ENCODE data around the gene KIAA1671.

Gene KIAA1671

DNA sequence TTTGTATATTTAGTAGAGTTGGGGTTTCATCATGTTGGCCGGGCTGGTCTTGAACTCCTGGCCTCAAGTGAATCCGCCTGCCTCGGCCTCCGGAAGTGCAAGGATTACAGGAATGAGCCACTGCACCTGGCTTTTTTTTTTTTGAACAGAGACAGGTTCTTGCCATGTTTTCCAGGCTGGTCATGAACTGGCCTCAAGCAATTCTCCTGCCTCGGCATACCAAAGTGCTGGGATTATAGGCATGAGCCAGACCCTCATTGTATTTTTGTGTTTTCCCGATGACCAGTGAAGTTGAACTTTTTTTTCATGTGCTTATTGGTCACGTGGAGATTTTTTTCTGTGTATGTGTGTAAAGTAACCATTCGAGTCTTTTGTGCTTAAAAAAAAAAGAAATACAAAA, 48.2 kb downstream of the KIAA1671 start:
- TF ChIP-seq GATA3 (IDR thresholded peaks at IDR 0.05; ENCODE audit: low read depth, low read length) (no peak), GATA2 (IDR thresholded peaks at IDR 0.05; ENCODE audit: low read depth, low read length) (no peak)

DNA sequence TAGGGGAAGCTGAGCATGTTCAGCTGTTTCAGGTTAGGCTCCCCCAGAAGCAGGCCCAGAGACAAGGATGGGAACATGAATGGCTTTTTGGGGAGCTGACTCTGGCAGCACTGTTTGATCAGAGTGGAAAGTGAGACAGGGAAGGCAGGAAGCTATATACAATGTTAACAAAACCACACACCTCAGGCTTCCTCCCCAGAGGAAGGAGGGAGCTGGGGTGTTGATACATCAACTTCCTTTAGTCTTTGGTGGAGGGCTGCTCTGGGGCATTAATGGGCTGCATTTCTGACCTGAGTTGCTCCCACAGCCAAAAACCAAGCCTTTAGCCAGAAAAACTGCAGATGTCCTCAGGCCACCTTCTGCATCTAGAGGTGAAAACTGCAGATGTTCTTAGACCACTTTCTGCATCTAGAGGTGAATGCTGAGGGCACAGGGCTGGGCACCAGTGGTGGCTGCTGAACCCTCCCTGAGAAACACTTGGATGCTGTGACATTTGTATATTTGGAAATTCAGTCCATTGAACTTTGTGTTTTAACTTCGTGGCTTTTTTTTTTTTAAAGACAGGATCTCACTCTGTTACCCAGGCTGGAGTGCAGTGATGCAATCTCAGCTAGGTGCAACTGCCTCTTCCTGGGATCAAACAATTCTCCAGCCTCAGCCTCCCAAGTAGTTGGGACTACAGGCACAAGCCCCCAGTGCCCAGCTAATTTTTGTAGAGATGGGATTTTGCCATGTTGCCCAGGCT, 49.9 kb downstream of the KIAA1671 start:
- TF ChIP-seq GATA3 (IDR thresholded peaks at IDR 0.05; ENCODE audit: low read depth, low read length) (no peak), GATA2 (IDR thresholded peaks at IDR 0.05; ENCODE audit: low read depth, low read length) (no peak)

DNA sequence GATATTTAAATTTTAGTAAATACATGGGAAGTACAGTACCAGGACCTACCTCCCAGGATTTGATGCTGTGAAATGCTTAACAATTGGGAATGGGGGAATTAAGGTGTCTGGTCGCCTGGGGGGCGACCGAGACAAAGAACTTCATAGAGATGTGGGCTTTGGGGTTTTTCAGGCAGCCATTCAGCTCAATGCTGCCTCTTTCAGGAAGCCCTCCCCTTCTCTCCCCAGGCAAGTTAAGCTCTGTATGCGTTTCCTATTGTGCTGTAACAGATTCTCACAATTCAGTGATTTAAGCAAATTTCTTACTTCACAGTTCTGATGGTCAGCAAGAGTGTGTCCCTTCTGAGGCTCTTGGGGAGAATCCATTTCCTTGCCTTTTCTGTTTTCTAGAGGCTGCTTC, 53.8 kb downstream of the KIAA1671 start:
- TF ChIP-seq GATA3 (IDR thresholded peaks at IDR 0.05; ENCODE audit: low read depth, low read length) (no peak), GATA2 (IDR thresholded peaks at IDR 0.05; ENCODE audit: low read depth, low read length) (no peak)

DNA sequence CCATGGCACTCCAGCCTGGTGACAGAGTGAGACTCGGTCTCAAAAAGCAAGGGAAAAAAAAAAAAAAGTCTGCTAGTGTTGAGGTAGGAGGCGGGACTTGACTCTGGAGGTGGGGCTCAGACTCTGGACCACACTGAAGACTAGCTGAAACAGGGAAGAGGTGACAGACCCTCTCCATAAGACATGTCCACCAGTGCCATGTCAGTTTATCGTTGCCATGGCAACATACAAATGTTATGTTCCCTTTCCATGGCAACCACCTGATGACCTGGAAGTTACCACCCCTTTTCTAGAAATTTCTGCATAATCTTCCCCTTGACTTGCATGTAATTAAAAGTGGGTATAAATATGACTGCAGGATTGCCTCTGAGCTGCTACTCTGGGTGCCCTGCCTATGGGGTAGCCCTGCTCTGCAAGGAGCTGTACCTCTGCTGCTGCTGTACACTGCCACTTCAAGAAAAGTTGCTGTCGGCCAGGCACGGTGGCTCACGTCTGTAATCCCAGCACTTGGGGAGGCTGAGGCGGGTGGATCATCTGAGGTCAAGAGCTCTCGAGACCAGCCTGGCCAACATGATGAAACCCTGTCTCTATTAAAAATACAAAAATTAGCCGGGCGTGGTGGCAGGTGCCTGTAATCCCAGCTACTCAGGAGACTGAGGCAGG, 55.1 kb downstream of the KIAA1671 start:
- TF ChIP-seq GATA3 (IDR thresholded peaks at IDR 0.05; ENCODE audit: low read depth, low read length), result no peak

DNA sequence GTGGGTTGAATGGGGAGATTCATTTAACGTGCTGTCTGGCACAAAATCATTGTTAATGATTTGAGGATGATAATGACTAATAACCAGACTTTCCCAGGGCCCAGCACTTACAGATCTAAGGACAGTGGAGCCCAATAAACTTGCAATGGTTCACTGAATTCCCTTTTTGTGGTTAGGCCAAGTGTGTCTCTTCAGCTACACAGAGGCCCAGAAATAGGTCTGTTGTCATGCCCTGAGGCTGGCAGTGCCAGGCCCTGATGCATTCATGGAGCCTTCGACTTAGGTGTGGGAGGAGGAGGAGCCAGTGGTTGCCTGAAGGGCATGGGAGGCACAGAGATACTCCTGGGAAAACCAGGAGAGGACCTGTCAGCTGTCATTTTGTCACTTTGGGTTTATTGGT, 56.1 kb downstream of the KIAA1671 start:
- TF ChIP-seq GATA2 (IDR thresholded peaks at IDR 0.05; ENCODE audit: low read depth, low read length) (no peak), GATA3 (IDR thresholded peaks at IDR 0.05; ENCODE audit: low read depth, low read length) (no peak)

DNA sequence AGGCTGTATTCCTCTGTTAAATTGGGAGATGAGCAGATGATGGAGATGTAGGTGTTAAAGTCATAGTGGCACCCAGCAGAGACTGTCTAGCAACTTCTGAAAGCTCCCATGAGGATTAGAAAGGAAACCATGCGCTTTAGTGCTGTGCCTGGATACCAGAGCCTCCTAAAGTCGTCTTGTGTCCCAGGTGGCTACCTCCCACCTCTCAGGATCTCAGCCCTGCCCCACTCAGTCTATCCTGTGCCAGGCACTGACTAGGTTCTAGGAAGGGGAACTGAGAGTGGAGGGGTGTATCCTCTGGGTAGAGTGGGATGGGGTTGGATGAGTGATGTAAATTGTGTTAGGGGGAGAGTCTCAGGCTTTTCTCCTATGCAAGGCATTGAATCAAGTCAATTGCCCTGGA, 60.2 kb downstream of the KIAA1671 start:
- TF ChIP-seq GATA2 (IDR thresholded peaks at IDR 0.05; ENCODE audit: low read depth, low read length) (no peak), GATA3 (IDR thresholded peaks at IDR 0.05; ENCODE audit: low read depth, low read length) (no peak)

DNA sequence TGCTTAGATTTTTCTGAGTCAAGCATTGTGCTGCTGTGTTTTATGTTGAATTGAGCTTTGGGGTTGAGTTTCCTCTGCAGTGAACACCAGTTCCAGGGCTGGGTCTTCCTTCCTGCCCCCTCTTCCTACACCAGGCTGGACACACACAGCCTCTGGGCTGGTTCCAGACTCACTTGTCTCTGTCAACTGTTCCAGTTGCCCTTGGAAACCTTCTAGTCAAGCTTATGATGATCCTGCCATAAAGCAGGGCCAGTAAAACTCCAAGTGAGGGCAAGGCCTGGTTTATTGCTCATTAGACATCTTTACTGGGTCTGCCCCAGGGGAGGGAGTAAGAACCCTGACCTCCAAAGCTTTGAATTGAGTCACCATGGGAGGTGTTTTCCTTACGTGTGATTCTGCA, 61.1 kb downstream of the KIAA1671 start:
- TF ChIP-seq GATA2 (IDR thresholded peaks at IDR 0.05; ENCODE audit: low read depth, low read length) (no peak), GATA3 (IDR thresholded peaks at IDR 0.05; ENCODE audit: low read depth, low read length) (no peak)

DNA sequence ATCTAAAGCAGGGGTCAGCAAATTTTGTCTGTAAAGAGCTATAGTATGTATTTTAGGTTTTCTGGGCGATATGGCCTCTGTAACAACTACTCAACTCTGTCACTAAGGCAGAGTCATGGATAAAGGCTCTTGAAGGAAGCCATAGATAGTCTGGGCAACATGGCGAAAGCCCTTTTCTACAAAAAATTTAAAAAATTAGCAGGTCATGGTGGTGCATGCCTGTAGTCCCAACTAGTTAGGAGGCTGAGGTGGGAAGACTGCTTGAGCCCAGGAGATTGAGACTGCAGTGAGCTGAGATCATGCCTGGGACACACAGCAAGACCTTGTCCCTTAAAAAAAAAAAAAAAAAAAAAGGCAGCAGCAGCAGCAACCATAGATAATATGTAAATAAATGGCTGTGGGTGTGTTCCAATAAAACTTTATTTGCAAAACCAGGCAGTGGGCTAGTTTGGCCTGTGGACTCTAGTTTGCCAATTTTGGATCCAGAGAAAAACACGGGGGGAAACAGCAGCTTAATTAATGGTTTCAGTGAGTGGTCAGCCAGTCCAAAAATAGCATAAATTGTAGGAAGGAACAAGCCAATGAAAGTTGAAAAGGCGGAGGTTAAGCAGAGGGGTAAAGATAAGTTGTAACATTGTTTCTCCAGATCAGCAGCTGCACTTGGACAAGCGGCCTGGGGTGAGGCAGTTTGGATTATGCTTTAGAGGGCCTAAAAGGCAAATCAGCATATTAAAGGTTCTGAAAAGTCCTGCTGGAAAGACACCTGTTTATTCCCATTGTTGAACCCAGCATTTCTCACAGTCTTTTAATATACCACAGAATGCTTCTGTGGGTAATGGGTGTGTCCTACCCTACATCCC, 62.6 kb downstream of the KIAA1671 start:
- no peak for TF ChIP-seq GATA3 (IDR thresholded peaks at IDR 0.05; ENCODE audit: low read depth, low read length)
- no peak for TF ChIP-seq GATA2 (IDR thresholded peaks at IDR 0.05; ENCODE audit: low read depth, low read length)

DNA sequence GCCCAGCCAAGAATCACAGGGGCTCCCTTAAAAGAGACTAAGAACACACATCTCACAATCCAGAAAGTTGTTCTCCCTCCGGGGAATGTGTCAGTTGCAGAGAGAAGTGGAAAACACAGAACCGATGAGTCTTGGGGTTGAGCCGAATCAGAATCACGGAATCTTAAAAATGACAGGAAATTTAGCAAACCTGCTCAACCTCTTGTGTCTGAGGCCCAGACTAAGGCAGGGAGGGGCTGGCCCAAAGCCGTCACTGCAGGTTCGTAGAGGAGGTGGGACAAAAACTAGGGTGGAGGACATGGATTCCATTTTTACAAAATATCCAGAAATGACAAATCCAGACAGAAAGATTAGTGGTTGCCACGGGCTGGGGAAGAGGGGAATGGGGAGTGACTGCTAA, 63.8 kb downstream of the KIAA1671 start:
- TF ChIP-seq GATA3 (IDR thresholded peaks at IDR 0.05; ENCODE audit: low read depth, low read length) (no peak), GATA2 (IDR thresholded peaks at IDR 0.05; ENCODE audit: low read depth, low read length) (no peak)

DNA sequence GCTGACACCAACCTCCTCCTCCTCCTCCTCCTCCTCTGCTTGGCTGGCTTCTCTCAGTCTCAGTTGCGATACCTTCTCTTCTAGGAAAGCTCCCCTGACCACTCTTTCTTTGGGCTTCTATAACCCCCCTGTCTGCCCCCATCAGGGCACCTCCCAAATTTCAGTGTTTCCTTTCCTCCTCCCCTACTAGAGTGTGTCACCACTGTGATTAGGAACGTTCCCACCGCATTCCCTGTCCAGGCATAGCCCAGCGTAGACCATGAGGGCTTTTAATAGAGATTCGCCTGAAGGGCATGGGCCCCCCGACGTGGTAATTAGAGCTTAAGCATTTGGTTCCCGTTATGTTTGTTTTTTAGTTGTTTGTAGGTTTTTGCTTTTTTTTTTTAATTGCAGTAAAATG, 65.5 kb downstream of the KIAA1671 start:
- TF ChIP-seq GATA3 (IDR thresholded peaks at IDR 0.05; ENCODE audit: low read depth, low read length), result no peak
- no peak for TF ChIP-seq GATA2 (IDR thresholded peaks at IDR 0.05; ENCODE audit: low read depth, low read length)

DNA sequence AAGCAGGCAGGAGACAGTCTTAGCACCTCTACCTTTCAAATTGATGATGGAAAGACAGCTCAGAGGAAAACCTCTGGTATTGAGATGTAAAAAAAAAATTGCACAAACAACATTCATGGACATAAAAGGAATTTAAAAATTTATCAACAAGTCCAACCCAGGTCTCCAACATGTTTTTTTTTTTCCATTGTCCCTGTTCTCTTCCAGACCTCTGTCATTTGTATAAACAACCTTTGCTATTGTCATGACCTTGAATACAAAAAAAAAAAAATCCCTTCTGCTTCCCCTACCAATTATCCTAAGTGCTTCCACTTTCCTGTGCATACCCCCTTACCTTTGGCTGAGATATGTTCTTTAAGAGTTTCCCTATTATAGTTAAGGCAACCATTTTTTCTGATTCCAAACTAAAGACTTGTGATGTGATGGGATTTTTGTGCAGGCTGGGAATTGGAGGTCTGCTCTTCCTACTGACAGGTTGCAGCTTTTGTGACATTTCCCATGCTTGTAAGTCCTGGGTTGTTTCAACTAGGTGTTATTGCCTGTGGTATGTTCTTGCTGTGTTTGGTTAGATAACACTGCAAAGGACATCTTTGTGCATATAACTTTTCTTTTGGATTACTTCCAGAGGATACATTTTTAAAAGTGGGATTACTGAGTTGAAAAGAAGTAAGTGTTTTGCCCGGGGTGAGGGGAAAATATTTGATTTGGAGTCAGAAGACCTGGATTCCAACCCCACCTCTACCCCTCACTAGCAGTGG, 67.1 kb downstream of the KIAA1671 start:
- no peak for TF ChIP-seq GATA2 (IDR thresholded peaks at IDR 0.05; ENCODE audit: low read depth, low read length)
- TF ChIP-seq GATA3 (IDR thresholded peaks at IDR 0.05; ENCODE audit: low read depth, low read length), result no peak

DNA sequence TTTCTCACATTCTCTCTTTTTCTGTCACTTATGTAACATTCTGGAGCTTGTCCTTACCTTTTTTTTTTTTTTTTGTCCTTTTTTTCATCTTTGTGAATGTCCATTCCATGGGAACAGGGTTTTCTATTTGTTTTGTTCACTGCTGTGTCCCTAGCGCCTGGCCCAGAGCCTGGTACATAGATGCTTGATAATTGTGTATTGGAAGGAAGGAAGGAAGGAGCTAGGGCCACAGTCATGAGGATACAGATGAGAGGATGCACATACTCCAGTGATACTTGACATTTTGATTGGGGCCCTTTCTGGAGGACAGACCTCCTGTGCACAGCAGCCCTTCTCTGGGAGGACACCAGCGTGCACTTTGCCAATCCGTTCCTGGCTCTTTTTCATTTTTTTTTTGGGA, 68.9 kb downstream of the KIAA1671 start:
- no peak for TF ChIP-seq GATA3 (IDR thresholded peaks at IDR 0.05; ENCODE audit: low read depth, low read length)
- no peak for TF ChIP-seq GATA2 (IDR thresholded peaks at IDR 0.05; ENCODE audit: low read depth, low read length)

DNA sequence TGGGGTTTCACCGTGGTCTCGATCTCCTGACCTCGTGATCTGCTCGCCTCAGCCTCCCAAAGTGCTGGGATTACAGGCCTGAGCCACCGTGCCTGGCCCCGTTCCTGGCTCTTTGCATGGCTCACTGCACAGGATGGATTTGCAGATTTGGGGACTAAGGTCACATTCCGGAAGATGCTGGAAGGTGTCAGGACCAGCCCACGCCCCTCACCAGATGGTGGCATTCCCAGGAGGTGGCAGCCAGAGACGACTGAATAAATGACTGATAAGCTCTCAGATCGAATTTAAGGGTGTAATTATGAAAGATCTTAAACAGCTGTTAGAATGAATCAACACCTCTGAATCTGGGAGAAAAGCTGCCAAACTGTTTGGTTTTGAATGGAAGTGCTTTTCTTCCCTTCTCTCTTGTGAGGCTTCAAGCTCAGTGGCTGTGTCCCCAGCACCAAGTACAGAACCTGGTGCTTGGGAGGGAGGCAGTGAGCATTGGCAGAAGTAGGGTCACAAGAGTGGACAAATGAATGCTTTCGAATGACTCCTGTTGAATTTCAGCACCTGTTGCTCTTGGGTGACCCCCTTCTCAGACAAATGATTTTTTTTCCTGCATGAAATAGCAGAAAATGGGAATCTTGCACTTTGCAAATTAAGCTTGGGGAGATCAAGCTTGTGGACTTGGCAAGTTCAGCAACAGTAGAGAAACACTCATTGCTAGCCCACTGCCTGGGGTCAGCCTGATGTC, 69.6 kb downstream of the KIAA1671 start:
- no peak for TF ChIP-seq GATA2 (IDR thresholded peaks at IDR 0.05; ENCODE audit: low read depth, low read length)
- TF ChIP-seq GATA3 (IDR thresholded peaks at IDR 0.05; ENCODE audit: low read depth, low read length), result no peak
